ENCODE measurements around the gene MRPL58. TPM values are rescaled to one million over a fixed set of nuclear protein-coding genes. Genes with fewer than 3 reads are reported as not detected.

The MRPL58 gene
- total RNA-seq, 1 experiment from 2014 or later: 41.0 TPM

GRCh38 chr17:74975943-74976342 lies 36.5 kb upstream of the MRPL58 start:
- Histone ChIP-seq H3K27me3 (ENCODE audit: insufficient read depth, low read length) (peaks cover 18% of the 10 kb centered on the region), H3K18ac (ENCODE audit: insufficient read length, low read depth, low read length) (no peak overlapping the region), H4K5ac (ENCODE audit: insufficient read length, low read depth, low read length) (no peak overlapping the region), H4K8ac (replicated peaks; ENCODE audit: insufficient read length, low read depth, low read length) (no peak overlapping the region), H2BK15ac (ENCODE audit: low read depth, low read length) (no peak overlapping the region), H3K4me1 (ENCODE audit: insufficient read depth, low read length) (no peaks in the 10 kb centered on the region), H4K20me1 (ENCODE audit: control insufficient read depth, insufficient read depth, insufficient read length) (no peaks in the 10 kb centered on the region), H3K14ac (ENCODE audit: insufficient read depth, low read length) (no peak overlapping the region), H4K91ac (ENCODE audit: insufficient read length, low read depth, low read length) (no peak overlapping the region), H3K23me2 (ENCODE audit: insufficient read length, low read depth, low read length, poor library complexity, severe bottlenecking) (peaks cover 8% of the 10 kb centered on the region), H3K79me1 (ENCODE audit: insufficient read depth, low read depth, low read length, poor library complexity, severe bottlenecking) (no peaks in the 10 kb centered on the region), H2BK20ac (ENCODE audit: low read depth, low read length, poor library complexity, severe bottlenecking) (no peak overlapping the region), H2BK5ac (ENCODE audit: insufficient read length, low read length) (no peak overlapping the region), H2AFZ (ENCODE audit: low read length) (no peak overlapping the region), H3K27ac (ENCODE audit: insufficient read length, low read depth, low read length) (no peak overlapping the region), H3K4ac (ENCODE audit: low read depth, low read length) (no peak overlapping the region), H3K9ac (ENCODE audit: extremely low read depth, insufficient read length, low read length) (no peak overlapping the region), H2AK5ac (ENCODE audit: insufficient read length, low read length) (no peak overlapping the region), H2BK120ac (ENCODE audit: low read depth, low read length, poor library complexity, severe bottlenecking) (no peak overlapping the region), H3K56ac (ENCODE audit: insufficient read length, low read depth, low read length) (no peak overlapping the region), H3K23ac (ENCODE audit: insufficient read length, low read depth, low read length) (no peak overlapping the region), H3K79me2 (ENCODE audit: insufficient read depth, low read length) (no peaks in the 10 kb centered on the region), H2BK12ac (ENCODE audit: insufficient read length, low read depth, low read length) (no peak overlapping the region), H3T11ph (ENCODE audit: low read length) (no peak overlapping the region), H3K4me2 (ENCODE audit: insufficient read depth, insufficient read length, low read length) (no peak overlapping the region), H3K9me3 (ENCODE audit: control insufficient read depth, low read depth, low read length) (no peaks in the 10 kb centered on the region)
- Mint-ChIP-seq H3K9me3 (peaks cover 0 to 2% of the 10 kb centered on the region in 2 experiments; a peak in 2 of 5 replicates), H3K27ac (no peak overlapping the region), H3K4me1 (peaks cover 3 to 9% of the 10 kb centered on the region in 2 experiments; a peak in 3 of 4 replicates), H3K4me3 (no peak overlapping the region), H3K27me3 (ENCODE audit: low read depth) (peaks cover 72% of the 10 kb centered on the region), H3K36me3 (ENCODE audit: insufficient read depth in 1 of 3, low read depth in 3 of 3) (no peaks in the 10 kb centered on the region)
- no CpG with 5 or more reads among the region's 4 CpGs for WGBS (ENCODE audit: extremely low coverage, insufficient read length, low lambda C conversion rate)
- no peak for DNase-seq
- TF ChIP-seq, protein P1, sequence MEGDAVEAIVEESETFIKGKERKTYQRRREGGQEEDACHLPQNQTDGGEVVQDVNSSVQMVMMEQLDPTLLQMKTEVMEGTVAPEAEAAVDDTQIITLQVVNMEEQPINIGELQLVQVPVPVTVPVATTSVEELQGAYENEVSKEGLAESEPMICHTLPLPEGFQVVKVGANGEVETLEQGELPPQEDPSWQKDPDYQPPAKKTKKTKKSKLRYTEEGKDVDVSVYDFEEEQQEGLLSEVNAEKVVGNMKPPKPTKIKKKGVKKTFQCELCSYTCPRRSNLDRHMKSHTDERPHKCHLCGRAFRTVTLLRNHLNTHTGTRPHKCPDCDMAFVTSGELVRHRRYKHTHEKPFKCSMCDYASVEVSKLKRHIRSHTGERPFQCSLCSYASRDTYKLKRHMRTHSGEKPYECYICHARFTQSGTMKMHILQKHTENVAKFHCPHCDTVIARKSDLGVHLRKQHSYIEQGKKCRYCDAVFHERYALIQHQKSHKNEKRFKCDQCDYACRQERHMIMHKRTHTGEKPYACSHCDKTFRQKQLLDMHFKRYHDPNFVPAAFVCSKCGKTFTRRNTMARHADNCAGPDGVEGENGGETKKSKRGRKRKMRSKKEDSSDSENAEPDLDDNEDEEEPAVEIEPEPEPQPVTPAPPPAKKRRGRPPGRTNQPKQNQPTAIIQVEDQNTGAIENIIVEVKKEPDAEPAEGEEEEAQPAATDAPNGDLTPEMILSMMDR (conservative IDR thresholded peaks at IDR 0.05): no peak
